AG10803 (cell line): ENCODE results near the gene SENP1.

Source experiments
- DNase-seq: peaks from one replicate; pipeline ENCODE4 v3.0.0; 2010; ENCODE audit warnings: low read depth
- H3K4me3 ChIP-seq: 2 replicates; pipeline ENCODE4 v1.5.1; 2011; ENCODE audit warnings: mild to moderate bottlenecking, low read length, control low read depth
- TF ChIP-seq, protein P1 (sequence below): conservative IDR thresholded peaks from 2 replicates; pipeline ENCODE4 v1.5.1; 2011; ENCODE audit warnings: mild to moderate bottlenecking, low read length, control low read depth, inconsistent platforms

SENP1 gene

DNA sequence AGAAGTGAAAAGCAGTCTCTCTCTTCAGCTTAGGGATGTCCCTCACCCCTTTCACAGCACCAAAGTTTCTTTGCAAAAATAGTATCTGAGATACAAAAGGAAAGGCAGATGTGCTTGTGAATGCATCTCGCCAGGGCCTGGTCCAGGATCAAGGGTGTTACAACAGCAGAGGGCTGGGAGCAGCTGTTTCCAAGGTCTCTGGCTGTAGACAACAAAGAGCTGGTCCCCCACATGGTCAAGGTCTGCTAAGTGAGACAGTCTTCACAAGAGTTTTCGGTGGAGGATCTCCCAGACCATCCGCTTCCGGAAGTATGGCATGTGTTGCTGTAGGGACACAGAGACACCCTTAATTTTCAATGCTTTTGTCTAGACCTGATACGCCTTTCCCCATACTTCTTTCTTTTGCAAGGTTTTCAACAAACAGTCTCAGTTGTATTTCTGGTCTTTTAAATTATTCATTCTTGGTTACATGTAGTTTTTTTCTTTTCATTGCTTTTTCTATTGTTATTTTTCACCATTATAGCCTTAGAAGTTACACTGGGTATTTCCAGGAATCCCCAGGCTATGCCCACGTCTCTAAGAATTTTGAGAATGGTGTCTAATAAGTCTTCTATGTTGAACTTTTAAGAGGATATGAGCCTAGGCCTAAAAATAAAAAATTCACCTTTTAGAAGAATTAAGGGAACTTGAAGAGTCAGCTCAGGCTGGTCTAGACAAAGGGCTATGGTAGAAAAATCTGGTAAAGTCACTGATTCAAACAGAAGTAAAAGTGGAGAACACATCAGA, 60.6 kb downstream of the SENP1 start:
- H3K4me3 ChIP-seq = no peak overlapping the region
- no peak for DNase-seq
- TF ChIP-seq, protein P1, sequence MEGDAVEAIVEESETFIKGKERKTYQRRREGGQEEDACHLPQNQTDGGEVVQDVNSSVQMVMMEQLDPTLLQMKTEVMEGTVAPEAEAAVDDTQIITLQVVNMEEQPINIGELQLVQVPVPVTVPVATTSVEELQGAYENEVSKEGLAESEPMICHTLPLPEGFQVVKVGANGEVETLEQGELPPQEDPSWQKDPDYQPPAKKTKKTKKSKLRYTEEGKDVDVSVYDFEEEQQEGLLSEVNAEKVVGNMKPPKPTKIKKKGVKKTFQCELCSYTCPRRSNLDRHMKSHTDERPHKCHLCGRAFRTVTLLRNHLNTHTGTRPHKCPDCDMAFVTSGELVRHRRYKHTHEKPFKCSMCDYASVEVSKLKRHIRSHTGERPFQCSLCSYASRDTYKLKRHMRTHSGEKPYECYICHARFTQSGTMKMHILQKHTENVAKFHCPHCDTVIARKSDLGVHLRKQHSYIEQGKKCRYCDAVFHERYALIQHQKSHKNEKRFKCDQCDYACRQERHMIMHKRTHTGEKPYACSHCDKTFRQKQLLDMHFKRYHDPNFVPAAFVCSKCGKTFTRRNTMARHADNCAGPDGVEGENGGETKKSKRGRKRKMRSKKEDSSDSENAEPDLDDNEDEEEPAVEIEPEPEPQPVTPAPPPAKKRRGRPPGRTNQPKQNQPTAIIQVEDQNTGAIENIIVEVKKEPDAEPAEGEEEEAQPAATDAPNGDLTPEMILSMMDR = no peak

DNA sequence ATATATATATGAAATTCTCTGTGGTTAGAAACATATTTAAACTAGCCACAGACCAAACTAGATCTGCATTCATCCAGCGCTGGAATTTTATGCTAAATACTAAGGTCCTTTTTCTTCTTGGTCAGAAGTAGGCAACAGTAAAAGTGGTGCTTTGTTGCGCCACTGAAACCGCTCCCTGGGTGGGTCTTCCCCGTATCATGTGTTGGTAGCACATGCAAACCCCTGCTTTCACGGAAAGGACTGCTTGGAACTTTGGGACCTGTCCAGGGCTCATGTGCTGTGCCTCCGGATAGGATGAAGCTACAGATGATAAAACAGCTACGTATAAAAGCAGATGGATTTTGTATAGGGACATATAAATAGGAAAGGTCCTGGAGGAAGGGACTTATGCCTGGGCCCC, 61.5 kb downstream of the SENP1 start:
- H3K4me3 ChIP-seq = no peak overlapping the region
- no peak for DNase-seq

DNA sequence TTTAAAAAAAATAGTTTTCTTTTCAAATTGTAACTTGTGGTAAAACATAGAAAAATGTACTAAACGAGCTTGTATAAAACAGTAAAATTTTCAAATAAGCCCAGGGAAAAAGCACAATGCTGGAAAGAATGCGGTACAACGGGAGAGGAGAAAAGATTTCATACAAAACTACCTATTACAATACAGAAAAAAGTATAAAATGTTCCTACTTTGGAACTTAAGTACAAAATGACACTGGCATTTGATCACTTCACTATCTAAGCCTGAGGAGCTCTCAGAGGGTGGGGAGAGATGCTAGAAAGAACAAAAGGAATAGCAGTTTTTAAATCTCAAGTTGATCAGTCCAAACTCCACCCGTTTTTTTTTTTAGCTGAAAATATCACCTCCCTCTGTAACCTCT, 62.1 kb downstream of the SENP1 start:
- no peak overlapping the region for H3K4me3 ChIP-seq
- TF ChIP-seq, protein P1 = no peak
- no peak for DNase-seq

More for the DNA sequence above, 61.5 kb downstream of the SENP1 start:
- TF ChIP-seq, protein P1 = no peak

DNA sequence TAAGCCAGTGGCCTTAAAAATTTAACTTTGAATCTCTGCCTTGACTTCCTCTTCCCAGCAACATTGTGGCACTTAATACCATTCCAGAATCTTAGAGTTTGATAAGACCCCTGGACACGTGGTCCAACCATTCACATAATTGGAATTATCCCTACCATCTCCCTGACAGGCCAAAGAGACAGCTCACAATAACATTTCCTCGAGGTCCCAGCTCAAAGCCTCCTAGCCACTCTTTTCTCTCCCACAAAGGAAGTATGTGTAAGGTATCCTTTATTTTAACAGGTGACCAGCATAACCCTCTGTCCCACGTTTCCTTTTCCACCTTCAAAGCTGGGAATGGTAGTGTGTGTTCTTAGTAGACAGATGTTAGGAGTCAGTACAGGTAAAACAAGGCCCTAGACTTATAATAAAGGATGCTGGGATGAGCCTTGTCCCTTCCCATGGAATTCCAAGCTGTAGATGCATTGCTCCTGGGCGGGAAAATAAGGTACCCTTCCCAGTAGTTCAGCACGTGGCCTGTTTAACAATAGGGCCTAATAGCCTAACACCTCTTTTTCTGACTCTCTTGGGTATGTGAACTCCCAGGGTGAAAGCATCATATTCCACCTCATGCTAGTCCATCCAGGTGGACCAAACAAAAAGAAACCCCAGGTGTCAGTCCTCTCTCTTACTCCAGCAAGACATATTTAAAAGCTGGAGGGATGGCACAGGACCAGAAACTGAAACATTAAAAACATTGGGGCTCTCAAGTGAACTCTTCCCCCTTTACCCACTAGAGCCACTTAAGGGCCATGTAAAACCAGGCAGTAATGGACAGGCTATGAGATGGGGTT, 64.1 kb downstream of the SENP1 start:
- no peak overlapping the region for H3K4me3 ChIP-seq
- TF ChIP-seq, protein P1 = no peak
- no peak for DNase-seq

DNA sequence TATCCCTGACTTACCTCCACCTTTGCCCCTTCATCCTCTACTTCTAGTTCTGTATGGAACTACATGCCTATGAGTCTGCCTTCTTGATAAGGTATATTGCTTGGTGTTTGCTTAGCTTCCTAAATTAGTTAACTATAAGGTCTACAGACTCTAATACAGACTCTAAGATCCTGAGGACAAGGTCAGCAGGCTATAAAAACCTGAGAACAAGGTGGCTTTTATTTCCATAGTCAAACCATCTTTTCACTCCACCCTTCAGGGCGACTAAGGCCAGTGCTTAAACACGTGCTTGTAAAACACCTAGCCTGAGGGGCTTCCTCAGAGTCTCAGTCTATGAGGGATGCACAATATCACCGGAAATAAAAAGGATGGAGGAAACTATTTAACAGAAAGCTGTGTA, 65.5 kb downstream of the SENP1 start:
- TF ChIP-seq, protein P1 = no peak
- no peak overlapping the region for H3K4me3 ChIP-seq
- no peak for DNase-seq

DNA sequence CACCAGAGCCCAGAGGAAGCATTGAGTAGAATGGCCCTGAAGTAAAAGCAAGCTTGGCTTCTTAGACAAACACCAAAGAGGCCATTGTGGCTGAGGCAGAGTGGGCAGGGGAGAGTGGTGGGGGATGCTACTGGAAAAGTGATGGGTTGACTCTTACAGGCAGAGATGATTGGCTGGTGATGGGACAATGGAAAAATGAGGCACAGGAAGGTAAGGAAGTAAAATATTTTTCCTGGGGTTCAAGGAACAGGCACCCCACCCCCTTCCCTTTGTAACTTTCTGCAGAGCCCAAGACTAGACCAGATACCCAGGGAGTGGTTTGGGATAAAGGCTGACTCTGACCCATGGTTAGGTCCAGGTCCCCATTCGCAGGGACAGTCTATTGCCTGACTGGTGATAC, 66.7 kb downstream of the SENP1 start:
- no peak overlapping the region for H3K4me3 ChIP-seq
- DNase-seq = no peak
- TF ChIP-seq, protein P1 = no peak
